HEK293T (cell line): Measurements from ENCODE around the gene PRPSAP2.

ENCODE experiments used
- CTCF ChIA-PET: fragments of 350-600 bp; formaldehyde crosslinking; extraction: SDS; loops from one replicate; lab custom pipeline; 2021; ENCODE audit warnings: antibody characterized with exemption, inconsistent platforms; lab: Yijun Ruan, JAX
- POLR2A ChIA-PET: fragments of 350-600 bp; formaldehyde crosslinking; extraction: SDS; loops from one replicate; lab custom pipeline; 2020; ENCODE audit warnings: antibody characterized with exemption, inconsistent platforms; lab: Yijun Ruan, JAX
- DNase-seq: peaks from one replicate; pipeline ENCODE4 v3.0.0; 2012; ENCODE audit warnings: mixed read lengths; ENCODE audit errors: extremely low spot score
- ARNT ChIP-seq: fragments of 450-650 bp; IDR thresholded peaks from 2 replicates; pipeline ENCODE4 v1.6.1; 2017; ENCODE audit warnings: mild to moderate bottlenecking
- BHLHE40 ChIP-seq: fragments of 450-650 bp; IDR thresholded peaks from 2 replicates; pipeline ENCODE4 v1.6.1; 2016; ENCODE audit warnings: mild to moderate bottlenecking, moderate library complexity, borderline replicate concordance
- CTBP1 ChIP-seq: fragments of 450-650 bp; IDR thresholded peaks from 2 replicates; pipeline ENCODE4 v1.6.1; 2016; ENCODE audit warnings: borderline replicate concordance
- ELF4 ChIP-seq: fragments of 450-650 bp; IDR thresholded peaks from 2 replicates; pipeline ENCODE4 v1.6.1; 2017; ENCODE audit warnings: antibody characterized with exemption
- FOXA1 ChIP-seq: fragments of 450-650 bp; IDR thresholded peaks from 2 replicates; pipeline ENCODE4 v1.6.1; 2016; ENCODE audit warnings: mild to moderate bottlenecking
- FOXK2 ChIP-seq: fragments of 450-650 bp; IDR thresholded peaks from 2 replicates; pipeline ENCODE4 v1.6.1; 2016; ENCODE audit warnings: mild to moderate bottlenecking
- FOXM1 ChIP-seq: fragments of 450-650 bp; IDR thresholded peaks from 2 replicates; pipeline ENCODE4 v1.6.1; 2017; ENCODE audit warnings: mild to moderate bottlenecking, borderline replicate concordance
- HDGF ChIP-seq: fragments of 450-650 bp; IDR thresholded peaks from 2 replicates; pipeline ENCODE4 v1.6.1; 2017; ENCODE audit warnings: antibody characterized with exemption, borderline replicate concordance
- L3MBTL2 ChIP-seq: fragments of 450-650 bp; conservative IDR thresholded peaks from 2 replicates; pipeline ENCODE4 v1.6.1; 2016; ENCODE audit warnings: mild to moderate bottlenecking
- LEF1 ChIP-seq: fragments of 450-650 bp; IDR thresholded peaks from 2 replicates; pipeline ENCODE4 v1.6.1; 2017; ENCODE audit warnings: mild to moderate bottlenecking, borderline replicate concordance
- NFRKB ChIP-seq: fragments of 450-650 bp; IDR thresholded peaks from 2 replicates; pipeline ENCODE4 v1.6.1; 2016; ENCODE audit warnings: mild to moderate bottlenecking, moderate library complexity
- SP1 ChIP-seq: fragments of 450-650 bp; IDR thresholded peaks from 2 replicates; pipeline ENCODE4 v1.6.1; 2017
- SUZ12 ChIP-seq: fragments of 450-650 bp; IDR thresholded peaks from 2 replicates; pipeline ENCODE4 v1.6.1; 2016; ENCODE audit warnings: mild to moderate bottlenecking
- TARDBP ChIP-seq: fragments of 450-650 bp; IDR thresholded peaks from 2 replicates; pipeline ENCODE4 v1.6.1; 2016
- ZNF384 ChIP-seq: fragments of 450-650 bp; IDR thresholded peaks from 2 replicates; pipeline ENCODE4 v1.6.1; 2016
- TF ChIP-seq, protein P1 (sequence below): fragments of 450-650 bp; IDR thresholded peaks from 2 replicates; pipeline ENCODE4 v1.6.1; 2016

The PRPSAP2 gene

DNA sequence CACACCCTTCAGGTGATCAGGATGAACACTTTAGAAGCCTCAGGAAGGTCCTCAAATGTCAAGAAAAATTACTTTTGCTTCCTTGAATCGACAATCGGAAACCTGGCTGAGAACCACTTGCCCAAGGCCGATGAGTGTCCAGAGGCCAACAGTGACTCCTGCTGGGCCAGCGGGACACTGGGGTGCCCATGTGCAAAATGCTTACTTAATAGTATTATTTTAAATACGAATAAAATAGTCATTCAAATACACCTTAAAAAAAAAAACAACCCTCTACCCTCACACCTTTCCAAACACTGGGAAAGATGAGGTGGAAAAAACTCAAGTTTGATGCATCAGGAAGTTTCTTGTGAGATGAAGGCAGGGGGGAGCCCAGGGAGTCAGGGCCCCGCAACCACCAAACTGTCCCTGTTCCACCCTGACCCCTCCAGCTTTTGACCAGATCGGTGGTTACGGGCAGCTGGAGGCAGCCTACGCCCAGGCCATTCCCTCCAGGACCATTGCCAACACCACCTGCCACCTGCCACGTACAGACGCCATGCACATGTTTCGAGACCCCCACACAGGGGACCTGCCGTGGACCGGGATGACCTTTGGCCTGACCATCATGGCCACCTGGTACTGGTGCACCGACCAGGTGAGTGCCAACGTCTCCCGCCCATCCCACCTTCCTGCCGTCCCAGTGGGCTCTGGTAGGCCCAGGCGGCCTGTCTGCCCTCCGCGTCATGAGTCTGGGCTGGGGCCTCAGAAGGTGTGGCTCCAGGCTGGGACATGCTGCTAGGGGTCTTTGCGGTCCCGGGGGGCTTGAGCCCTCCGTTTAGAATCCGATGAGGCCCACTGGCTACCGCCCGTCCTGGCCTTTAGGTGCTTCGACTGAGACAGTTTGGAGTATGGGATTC lies 112.9 kb downstream of the PRPSAP2 start:
- DNase-seq, result no peak
- ChIA-PET CTCF (interaction anchor here (1.6 kb wide), 1 partner anchor 10 kb away, joined by 7 read pairs; no protein-coding TSS in a partner anchor), POLR2A (interaction anchor here (1.2 kb wide), 1 partner anchor 10 kb away, joined by 7 read pairs; no protein-coding TSS in a partner anchor)
- TF ChIP-seq NFRKB (no peak), ZNF384 (no peak), SUZ12 (no peak), ELF4 (no peak), SP1 (no peak), LEF1 (no peak), FOXA1 (no peak), TARDBP (no peak), FOXM1 (no peak), BHLHE40 (no peak), FOXK2 (no peak), HDGF (no peak), ARNT (no peak), CTBP1 (no peak), L3MBTL2 (no peak)
- TF ChIP-seq, protein P1, sequence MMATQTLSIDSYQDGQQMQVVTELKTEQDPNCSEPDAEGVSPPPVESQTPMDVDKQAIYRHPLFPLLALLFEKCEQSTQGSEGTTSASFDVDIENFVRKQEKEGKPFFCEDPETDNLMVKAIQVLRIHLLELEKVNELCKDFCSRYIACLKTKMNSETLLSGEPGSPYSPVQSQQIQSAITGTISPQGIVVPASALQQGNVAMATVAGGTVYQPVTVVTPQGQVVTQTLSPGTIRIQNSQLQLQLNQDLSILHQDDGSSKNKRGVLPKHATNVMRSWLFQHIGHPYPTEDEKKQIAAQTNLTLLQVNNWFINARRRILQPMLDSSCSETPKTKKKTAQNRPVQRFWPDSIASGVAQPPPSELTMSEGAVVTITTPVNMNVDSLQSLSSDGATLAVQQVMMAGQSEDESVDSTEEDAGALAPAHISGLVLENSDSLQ, result no peak

GRCh38 chr17:18971801-18972200 lies 113.9 kb downstream of the PRPSAP2 start:
- no peak for DNase-seq
- TF ChIP-seq NFRKB (no peak), ARNT (no peak), SP1 (no peak), CTBP1 (no peak), ZNF384 (no peak), LEF1 (no peak), L3MBTL2 (no peak), BHLHE40 (no peak), FOXM1 (no peak), FOXA1 (no peak), ELF4 (no peak), HDGF (no peak), FOXK2 (no peak), TARDBP (no peak), SUZ12 (no peak)
- TF ChIP-seq, protein P1, result no peak
- CTCF ChIA-PET, result no interaction called here
- POLR2A ChIA-PET, result no interaction called here

GRCh38 chr17:18974407-18975149 lies 116.6 kb downstream of the PRPSAP2 start:
- DNase-seq, result no peak
- ChIA-PET CTCF (no interaction called here), POLR2A (interaction anchor here (0.7 kb wide), 1 partner anchor 17 kb away, joined by 4 read pairs; no protein-coding TSS in a partner anchor)
- TF ChIP-seq NFRKB (no peak), HDGF (no peak), TARDBP (no peak), BHLHE40 (no peak), ZNF384 (no peak), LEF1 (no peak), FOXK2 (no peak), SUZ12 (no peak)
- TF ChIP-seq, protein P1, result no peak

- ChIA-PET CTCF (interaction anchor here (0.6 to 0.9 kb wide), 2 partner anchors 15 to 24 kb away, joined by 3 to 4 read pairs; partner anchors contain the start of gene SLC5A10), POLR2A (interaction anchor here (1.3 kb wide), 1 partner anchor 27 kb away, joined by 3 read pairs; no protein-coding TSS in a partner anchor)
- DNase-seq, result no peak
- TF ChIP-seq FOXA1, result no peak
- no peak for TF ChIP-seq HDGF
- TF ChIP-seq FOXM1, result no peak
- TF ChIP-seq CTBP1, result no peak
- TF ChIP-seq TARDBP, result no peak
- TF ChIP-seq LEF1, result no peak
- no peak for TF ChIP-seq SP1
- TF ChIP-seq, protein P1, result no peak
- no peak for TF ChIP-seq BHLHE40
- TF ChIP-seq ELF4, result no peak
- TF ChIP-seq SUZ12, result no peak
- no peak for TF ChIP-seq FOXK2
- no peak for TF ChIP-seq ARNT
- TF ChIP-seq NFRKB, result no peak
- no peak for TF ChIP-seq ZNF384
- no peak for TF ChIP-seq L3MBTL2
Observed at GRCh38 chr17:18975597-18975996, 117.7 kb downstream of the PRPSAP2 start.
